Osteoblast (primary cell): ENCODE measurements around the gene PTPRD. TPM values are rescaled to one million over a fixed set of nuclear protein-coding genes. Genes with fewer than 3 reads are reported as not detected.

Experiments used
- DNase-seq: peaks from one replicate; pipeline ENCODE4 v3.0.0; 2011; ENCODE audit warnings: low spot score, mixed read lengths; ENCODE audit not compliant: insufficient read length; ENCODE audit errors: missing footprints
- H2AFZ ChIP-seq: 2 replicates; pipeline ENCODE4 v1.6.0; 2011; ENCODE audit warnings: mild to moderate bottlenecking, low read length
- H3K27ac ChIP-seq: 2 replicates; pipeline ENCODE4 v1.5.1; 2011; ENCODE audit warnings: mild to moderate bottlenecking, low read depth, low read length, moderate library complexity
- H3K27me3 ChIP-seq: 2 replicates; pipeline ENCODE4 v1.6.0; 2012; ENCODE audit warnings: mild to moderate bottlenecking, control low read depth, inconsistent platforms, low read length, moderate library complexity; ENCODE audit not compliant: insufficient read depth
- H3K36me3 ChIP-seq: 2 replicates; pipeline ENCODE4 v1.5.1; 2011; ENCODE audit warnings: mild to moderate bottlenecking, low read length, control low read depth, moderate library complexity; ENCODE audit not compliant: insufficient read depth
- H3K4me1 ChIP-seq: 2 replicates; pipeline ENCODE4 v1.5.1; 2011; ENCODE audit warnings: mild to moderate bottlenecking, low read length, control low read depth, moderate library complexity; ENCODE audit not compliant: insufficient read depth
- H3K4me2 ChIP-seq: 2 replicates; pipeline ENCODE4 v1.6.0; 2011; ENCODE audit warnings: mild to moderate bottlenecking, low read length; ENCODE audit not compliant: insufficient read depth
- H3K4me3 ChIP-seq: fragments of 200-600 bp; sonication (generic); 3 replicates; pipeline ENCODE4 v1.5.1; 2012; ENCODE audit warnings: mild to moderate bottlenecking, low read length, inconsistent platforms; ENCODE audit not compliant: insufficient read depth
- H3K79me2 ChIP-seq: 2 replicates; pipeline ENCODE4 v1.6.0; 2012; ENCODE audit warnings: mild to moderate bottlenecking, low read length, control low read depth, inconsistent platforms; ENCODE audit not compliant: insufficient read depth
- H3K9me3 ChIP-seq: 2 replicates; pipeline ENCODE4 v1.5.1; 2011; ENCODE audit warnings: low read depth, low read length, control low read depth
- H4K20me1 ChIP-seq: 2 replicates; pipeline ENCODE4 v1.6.0; 2012; ENCODE audit warnings: mild to moderate bottlenecking, low read length, control low read depth; ENCODE audit not compliant: insufficient read depth
- CTCF ChIP-seq: IDR thresholded peaks from 2 replicates; pipeline ENCODE4 v1.5.1; 2011; ENCODE audit warnings: mild to moderate bottlenecking, low read depth, low read length, moderate library complexity; ENCODE audit errors: extremely low read depth
- total RNA-seq: library from RNA; depleted of rRNA; stranded (reverse); fragments of >200 nt; gene quantifications from 2 replicates; pipeline ENCODE4 v1.2.3, GENCODE V29; 2012

PTPRD gene
- total RNA-seq, 1 donor = 23.9 TPM

- Histone ChIP-seq H3K36me3 (no peaks in the 10 kb centered on the region), H3K4me3 (no peak overlapping the region), H3K27me3 (no peaks in the 10 kb centered on the region), H3K4me2 (no peak overlapping the region), H3K27ac (no peak overlapping the region), H3K4me1 (no peaks in the 10 kb centered on the region), H3K9me3 (no peaks in the 10 kb centered on the region), H3K79me2 (no peaks in the 10 kb centered on the region), H4K20me1 (no peaks in the 10 kb centered on the region), H2AFZ (no peak overlapping the region)
- no peak for TF ChIP-seq CTCF
- no peak for DNase-seq
Measured at GRCh38 chr9:8576741-8577140, 2036.1 kb downstream of the PTPRD start.

GRCh38 chr9:8574846-8575245, 2038.0 kb downstream of the PTPRD start:
- Histone ChIP-seq H3K27ac (no peak overlapping the region), H3K4me1 (no peaks in the 10 kb centered on the region), H3K79me2 (no peaks in the 10 kb centered on the region), H3K4me2 (no peak overlapping the region), H4K20me1 (no peaks in the 10 kb centered on the region), H3K4me3 (no peak overlapping the region), H3K36me3 (no peaks in the 10 kb centered on the region), H2AFZ (no peak overlapping the region), H3K27me3 (no peaks in the 10 kb centered on the region), H3K9me3 (no peaks in the 10 kb centered on the region)
- DNase-seq = no peak
- TF ChIP-seq CTCF = no peak

- Histone ChIP-seq H3K79me2 (no peaks in the 10 kb centered on the region), H3K36me3 (no peaks in the 10 kb centered on the region), H3K27me3 (no peaks in the 10 kb centered on the region), H3K4me2 (no peak overlapping the region), H3K9me3 (no peaks in the 10 kb centered on the region), H3K4me3 (no peak overlapping the region), H3K4me1 (no peaks in the 10 kb centered on the region), H4K20me1 (no peaks in the 10 kb centered on the region), H3K27ac (no peak overlapping the region), H2AFZ (no peak overlapping the region)
- TF ChIP-seq CTCF = no peak
- no peak for DNase-seq
Measured at GRCh38 chr9:8572209-8572608, 2040.6 kb downstream of the PTPRD start.

DNA sequence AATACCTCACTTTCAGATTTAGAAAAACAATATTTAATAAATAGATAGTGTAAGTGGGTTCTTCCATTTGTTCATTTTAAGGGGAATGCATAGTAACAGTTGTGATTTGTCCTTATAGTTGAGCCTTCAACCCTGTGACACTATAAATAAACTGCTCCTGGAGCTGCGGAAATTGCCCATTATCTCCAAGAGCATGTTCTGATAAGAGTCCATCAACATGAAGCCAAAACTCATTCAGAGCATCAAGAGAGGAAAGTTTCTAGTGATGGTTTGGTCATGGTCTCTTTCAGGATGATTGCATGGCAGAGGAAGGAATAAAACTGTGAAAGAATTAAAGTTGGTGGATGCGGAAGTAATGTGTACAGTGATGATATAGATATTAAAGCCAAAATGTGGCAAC, 2041.2 kb downstream of the PTPRD start:
- Histone ChIP-seq H3K4me3 (no peak overlapping the region), H2AFZ (no peak overlapping the region), H3K4me2 (no peak overlapping the region), H3K79me2 (no peaks in the 10 kb centered on the region), H3K36me3 (no peaks in the 10 kb centered on the region), H3K4me1 (no peaks in the 10 kb centered on the region), H3K27ac (no peak overlapping the region), H4K20me1 (no peaks in the 10 kb centered on the region), H3K27me3 (no peaks in the 10 kb centered on the region), H3K9me3 (no peaks in the 10 kb centered on the region)
- TF ChIP-seq CTCF = no peak
- no peak for DNase-seq
